ENCODE results near the gene DUOXA1.
"Not testable (repeated sequence)": the region's sequence is repeated elsewhere in the genome, so short reads cannot be mapped to it uniquely, and the experiment has no call there.

DUOXA1 gene

GRCh38 chr15:45094358-45094730, 35.3 kb downstream of the DUOXA1 start:
- Histone ChIP-seq H2AFZ (ENCODE audit: low read depth, low read length) (no peak overlapping the region), H3K9me3 (ENCODE audit: low read length) (no peaks in the 10 kb centered on the region), H3K36me3 (ENCODE audit: insufficient read depth, low read length) (no peaks in the 10 kb centered on the region), H3K4me3 (ENCODE audit: low read length) (no peak overlapping the region), H3K27me3 (ENCODE audit: insufficient read depth, low read length) (peaks cover 23% of the 10 kb centered on the region), H3K4me1 (ENCODE audit: insufficient read depth, low read length) (no peaks in the 10 kb centered on the region)

DNA sequence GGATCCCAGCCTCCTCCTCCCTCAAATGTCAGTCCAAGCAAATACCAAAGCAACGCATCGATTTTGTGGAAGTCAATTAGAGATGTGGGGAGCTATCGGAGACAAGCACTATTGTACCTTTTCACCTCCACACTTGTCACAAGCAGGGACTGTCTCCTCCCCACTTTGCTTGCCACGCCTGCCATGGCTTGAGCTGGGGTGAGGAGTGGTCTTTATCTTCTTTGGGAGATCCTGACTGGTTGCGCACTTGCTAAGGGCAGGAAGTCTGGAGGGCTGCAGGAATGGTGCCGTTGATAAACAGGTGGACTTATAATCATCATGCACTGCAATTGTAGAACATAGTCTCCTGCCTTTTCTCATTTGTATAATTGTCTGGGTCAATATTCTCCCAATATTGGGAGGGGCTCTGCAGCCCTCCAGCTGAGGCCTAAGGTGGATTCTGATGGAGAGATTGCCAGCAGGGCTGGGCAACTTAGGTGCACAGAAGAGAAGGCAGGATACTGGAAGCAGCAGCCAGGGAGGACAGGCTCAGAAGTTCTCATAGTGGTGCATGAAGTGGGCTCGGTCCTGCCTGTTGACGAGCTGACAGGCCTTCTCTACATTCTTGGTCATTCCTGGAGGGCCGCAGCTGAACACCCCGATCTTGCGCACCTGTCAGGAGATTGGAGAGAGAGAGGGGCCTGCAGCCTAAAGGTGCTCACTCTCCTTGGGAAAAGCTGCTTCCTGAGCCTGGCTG, 35.9 kb downstream of the DUOXA1 start:
- Histone ChIP-seq H3K36me3 (ENCODE audit: insufficient read depth, low read length) (no peaks in the 10 kb centered on the region), H2AFZ (ENCODE audit: low read depth, low read length) (no peak overlapping the region), H3K9me3 (ENCODE audit: low read length) (no peaks in the 10 kb centered on the region), H3K27me3 (ENCODE audit: insufficient read depth, low read length) (peaks cover 28% of the 10 kb centered on the region), H3K4me3 (ENCODE audit: low read length) (no peak overlapping the region), H3K4me1 (ENCODE audit: insufficient read depth, low read length) (no peaks in the 10 kb centered on the region)

DNA sequence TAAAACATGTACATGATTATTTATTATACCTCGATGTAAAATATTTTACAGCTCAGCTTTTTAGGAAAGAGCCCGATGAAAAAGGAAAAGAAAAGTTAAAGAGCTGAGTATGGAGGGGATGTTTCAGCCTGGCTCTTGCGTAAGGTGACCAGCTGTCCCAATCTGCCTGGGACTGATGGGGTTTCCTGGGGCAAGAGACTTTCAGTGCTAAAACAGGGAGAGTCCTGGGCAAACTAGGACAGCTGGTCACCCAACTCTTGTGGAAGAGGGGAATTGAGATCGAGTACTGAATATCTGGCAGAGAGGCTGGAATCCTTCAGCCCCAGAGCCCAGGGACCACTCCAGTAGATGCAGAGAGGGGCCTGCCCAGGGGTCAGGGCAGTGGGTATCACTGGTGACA, 36.7 kb downstream of the DUOXA1 start:
- no peak overlapping the region for H3K4me3 ChIP-seq (ENCODE audit: low read length)
- no peaks in the 10 kb centered on the region for H3K4me1 ChIP-seq (ENCODE audit: insufficient read depth, low read length)
- H3K27me3 ChIP-seq (ENCODE audit: insufficient read depth, low read length), result peaks cover 29% of the 10 kb centered on the region
- no peak overlapping the region for H2AFZ ChIP-seq (ENCODE audit: low read depth, low read length)
- no peaks in the 10 kb centered on the region for H3K36me3 ChIP-seq (ENCODE audit: insufficient read depth, low read length)
- no peaks in the 10 kb centered on the region for H3K9me3 ChIP-seq (ENCODE audit: low read length)

- H3K27me3 ChIP-seq (ENCODE audit: insufficient read depth, low read length), result peaks cover 29% of the 10 kb centered on the region
- no peak overlapping the region for H3K4me3 ChIP-seq (ENCODE audit: low read length)
- no peaks in the 10 kb centered on the region for H3K36me3 ChIP-seq (ENCODE audit: insufficient read depth, low read length)
- no peak overlapping the region for H2AFZ ChIP-seq (ENCODE audit: low read depth, low read length)
- no peaks in the 10 kb centered on the region for H3K4me1 ChIP-seq (ENCODE audit: insufficient read depth, low read length)
- H3K9me3 ChIP-seq (ENCODE audit: low read length), result no peaks in the 10 kb centered on the region
Observed at GRCh38 chr15:45091576-45091975, 38.1 kb downstream of the DUOXA1 start.

GRCh38 chr15:45091161-45091560, 38.5 kb downstream of the DUOXA1 start:
- Histone ChIP-seq H3K27me3 (ENCODE audit: insufficient read depth, low read length) (peaks cover 29% of the 10 kb centered on the region), H2AFZ (ENCODE audit: low read depth, low read length) (no peak overlapping the region), H3K9me3 (ENCODE audit: low read length) (no peaks in the 10 kb centered on the region), H3K4me3 (ENCODE audit: low read length) (no peak overlapping the region), H3K4me1 (ENCODE audit: insufficient read depth, low read length) (no peaks in the 10 kb centered on the region), H3K36me3 (ENCODE audit: insufficient read depth, low read length) (no peaks in the 10 kb centered on the region)

GRCh38 chr15:45089712-45090373, 39.8 kb downstream of the DUOXA1 start:
- Histone ChIP-seq H2AFZ (ENCODE audit: low read depth, low read length) (no peak overlapping the region), H3K4me3 (ENCODE audit: low read length) (no peak overlapping the region), H3K4me1 (ENCODE audit: insufficient read depth, low read length) (no peaks in the 10 kb centered on the region), H3K36me3 (ENCODE audit: insufficient read depth, low read length) (no peaks in the 10 kb centered on the region), H3K27me3 (ENCODE audit: insufficient read depth, low read length) (peaks cover 21% of the 10 kb centered on the region), H3K9me3 (ENCODE audit: low read length) (no peaks in the 10 kb centered on the region)

DNA sequence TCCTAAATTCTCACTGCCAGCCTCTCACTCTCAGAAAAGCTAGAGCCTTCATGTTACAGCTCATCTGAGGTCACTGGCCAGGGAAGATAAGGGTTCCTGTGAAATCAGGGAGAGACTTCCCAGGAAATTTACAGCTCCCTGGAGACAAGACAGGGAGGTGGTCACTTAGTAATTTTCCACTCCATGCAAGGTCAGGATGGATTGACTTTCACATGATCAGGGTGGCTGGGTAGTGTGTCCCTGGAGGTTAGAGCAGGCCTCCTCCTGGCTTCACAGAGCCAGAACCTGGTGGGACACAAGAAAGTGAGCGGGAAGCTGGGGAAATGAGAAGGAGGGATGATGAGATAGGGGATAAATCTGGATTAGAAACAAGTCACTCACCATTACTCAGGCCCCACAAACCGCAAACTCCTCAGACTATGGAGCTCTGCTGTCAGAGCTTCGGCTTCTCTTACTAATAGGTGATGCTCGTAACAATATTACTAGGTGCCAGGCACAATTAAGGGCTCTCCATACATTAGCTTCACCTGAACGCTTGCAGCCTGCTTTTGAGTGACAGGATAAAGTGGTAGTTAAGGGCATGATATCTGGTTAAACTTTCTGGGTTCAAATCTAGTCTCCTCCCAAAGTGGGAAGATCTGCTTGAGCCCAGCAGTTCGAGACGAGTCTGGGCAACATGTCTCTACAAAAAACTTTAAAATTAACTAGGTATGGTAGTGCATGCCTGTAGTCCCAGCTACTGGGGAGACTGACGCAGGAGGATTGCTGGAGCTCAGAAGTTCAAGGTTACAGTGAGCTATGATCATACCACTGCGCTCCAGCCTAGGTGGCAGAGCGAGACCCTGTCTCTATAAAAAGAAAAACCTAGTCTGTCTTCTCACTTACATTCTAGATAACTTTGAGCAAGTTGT, 40.6 kb downstream of the DUOXA1 start:
- peaks cover 17% of the 10 kb centered on the region for H3K27me3 ChIP-seq (ENCODE audit: insufficient read depth, low read length)

GRCh38 chr15:45087513-45087912, 42.2 kb downstream of the DUOXA1 start:
- H3K27me3 ChIP-seq (ENCODE audit: insufficient read depth, low read length), result peaks cover 12% of the 10 kb centered on the region
- H3K36me3 ChIP-seq (ENCODE audit: insufficient read depth, low read length), result no peaks in the 10 kb centered on the region
- no peaks in the 10 kb centered on the region for H3K4me1 ChIP-seq (ENCODE audit: insufficient read depth, low read length)
- no peaks in the 10 kb centered on the region for H3K9me3 ChIP-seq (ENCODE audit: low read length)
- no peak overlapping the region for H3K4me3 ChIP-seq (ENCODE audit: low read length)
- H2AFZ ChIP-seq (ENCODE audit: low read depth, low read length), result no peak overlapping the region

More for the DNA sequence above, 40.6 kb downstream of the DUOXA1 start:
- Histone ChIP-seq H3K9me3 (ENCODE audit: low read length) (no peaks in the 10 kb centered on the region), H3K4me1 (ENCODE audit: insufficient read depth, low read length) (no peaks in the 10 kb centered on the region), H3K4me3 (ENCODE audit: low read length) (no peak overlapping the region), H3K36me3 (ENCODE audit: insufficient read depth, low read length) (no peaks in the 10 kb centered on the region), H2AFZ (ENCODE audit: low read depth, low read length) (no peak overlapping the region)

GRCh38 chr15:45084163-45084562, 45.5 kb downstream of the DUOXA1 start:
- Histone ChIP-seq H3K27me3 (ENCODE audit: insufficient read depth, low read length) (peaks cover 6% of the 10 kb centered on the region), H3K4me3 (ENCODE audit: low read length) (no peak overlapping the region), H2AFZ (ENCODE audit: low read depth, low read length) (no peak overlapping the region), H3K36me3 (ENCODE audit: insufficient read depth, low read length) (no peaks in the 10 kb centered on the region), H3K9me3 (ENCODE audit: low read length) (no peaks in the 10 kb centered on the region), H3K4me1 (ENCODE audit: insufficient read depth, low read length) (no peaks in the 10 kb centered on the region)

DNA sequence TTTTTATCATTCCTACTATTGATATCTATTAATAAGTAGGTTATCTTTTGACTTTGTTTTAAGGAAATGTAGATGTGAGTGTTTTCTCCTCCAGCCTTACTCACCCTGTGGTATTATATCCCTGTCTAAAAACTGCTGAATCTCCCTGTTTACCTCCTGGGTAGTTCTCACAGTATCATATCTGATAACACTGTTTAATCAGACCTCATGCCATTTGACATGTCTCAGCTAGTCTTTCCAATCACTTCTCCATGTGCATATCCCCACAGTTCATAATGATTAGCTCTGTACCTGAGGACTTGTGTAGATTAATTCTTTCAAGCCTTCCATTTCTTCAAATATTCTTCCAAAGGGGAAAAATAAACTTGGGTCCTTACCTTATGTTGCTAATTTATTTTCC, 46.5 kb downstream of the DUOXA1 start:
- Histone ChIP-seq H3K36me3 (ENCODE audit: insufficient read depth, low read length) (no peaks in the 10 kb centered on the region), H3K4me1 (ENCODE audit: insufficient read depth, low read length) (no peaks in the 10 kb centered on the region), H3K27me3 (ENCODE audit: insufficient read depth, low read length) (peaks cover 2% of the 10 kb centered on the region), H3K9me3 (ENCODE audit: low read length) (no peaks in the 10 kb centered on the region), H3K4me3 (ENCODE audit: low read length) (no peak overlapping the region), H2AFZ (ENCODE audit: low read depth, low read length) (no peak overlapping the region)

DNA sequence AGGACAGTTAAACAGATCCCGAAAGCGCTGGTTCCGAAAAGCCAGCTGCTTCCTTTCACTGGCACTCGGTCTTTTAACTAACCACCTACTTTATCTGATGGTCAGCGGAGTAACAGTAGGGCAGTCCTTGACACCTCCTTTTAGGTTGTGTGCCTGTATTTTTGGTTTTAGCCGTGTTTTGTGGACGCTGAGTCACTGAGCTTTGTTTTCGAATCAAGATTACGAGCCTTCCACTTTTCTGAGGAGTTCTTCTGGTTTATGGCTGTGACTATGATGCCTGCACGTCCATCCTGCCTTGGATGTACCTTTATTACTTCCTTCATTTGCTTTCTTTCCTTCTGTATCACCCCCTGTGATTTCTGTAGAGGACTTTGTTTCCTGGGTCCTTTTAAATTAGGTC, 47.3 kb downstream of the DUOXA1 start:
- not testable (repeated sequence) for H3K27me3 ChIP-seq (ENCODE audit: insufficient read depth, low read length); H3K4me3 ChIP-seq (ENCODE audit: low read length); H3K9me3 ChIP-seq (ENCODE audit: low read length); H3K36me3 ChIP-seq (ENCODE audit: insufficient read depth, low read length); H3K4me1 ChIP-seq (ENCODE audit: insufficient read depth, low read length); H2AFZ ChIP-seq (ENCODE audit: low read depth, low read length)

DNA sequence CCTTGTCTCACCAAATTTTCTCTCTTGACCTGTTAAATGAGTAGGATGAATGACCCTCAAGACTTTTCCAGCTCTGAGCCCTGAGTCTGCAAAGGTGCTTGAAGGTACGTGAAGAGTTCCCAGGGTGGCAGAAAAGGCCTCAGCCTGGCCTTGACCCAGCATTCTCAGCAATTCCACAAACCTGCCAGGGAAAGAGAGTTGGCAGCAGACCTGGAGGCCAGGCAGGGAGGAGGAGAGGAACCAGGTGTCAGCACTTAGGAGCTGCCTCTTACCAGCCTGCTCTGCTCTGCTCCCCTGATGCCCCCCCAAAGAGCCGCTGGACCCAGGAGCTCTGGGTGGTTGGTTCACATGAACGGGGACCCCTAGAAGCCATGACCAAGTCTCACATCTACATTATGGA, 49.1 kb downstream of the DUOXA1 start:
- H3K9me3 ChIP-seq (ENCODE audit: low read length); H2AFZ ChIP-seq (ENCODE audit: low read depth, low read length); H3K36me3 ChIP-seq (ENCODE audit: insufficient read depth, low read length); H3K4me3 ChIP-seq (ENCODE audit: low read length); H3K27me3 ChIP-seq (ENCODE audit: insufficient read depth, low read length); H3K4me1 ChIP-seq (ENCODE audit: insufficient read depth, low read length): not testable (repeated sequence)

GRCh38 chr15:45079628-45080246, 49.9 kb downstream of the DUOXA1 start:
- H3K4me3 ChIP-seq (ENCODE audit: low read length); H2AFZ ChIP-seq (ENCODE audit: low read depth, low read length); H3K27me3 ChIP-seq (ENCODE audit: insufficient read depth, low read length); H3K36me3 ChIP-seq (ENCODE audit: insufficient read depth, low read length); H3K9me3 ChIP-seq (ENCODE audit: low read length); H3K4me1 ChIP-seq (ENCODE audit: insufficient read depth, low read length): not testable (repeated sequence)
